Esophagus muscularis mucosa (tissue), 3 donors: ENCODE measurements around the gene NEMP2.

Experiments used
- POLR2A ChIP-seq: fragments of 450-650 bp; IDR thresholded peaks from one replicate; pipeline ENCODE4 v1.6.1; 2017; ENCODE audit warnings: antibody characterized with exemption, moderate library complexity, mild to moderate bottlenecking, low read depth
- TF ChIP-seq, protein P1 (sequence below), 3 experiments: fragments of 200-600 bp in 2 of 3; fragments of 450-650 bp in 1 of 3; sonication (generic) in 2 of 3; IDR thresholded peaks; one replicate each; pipeline ENCODE4 v1.5.1; 2017 to 2019; ENCODE audit warnings: antibody characterized with exemption in 3 of 3, mild to moderate bottlenecking in 2 of 3, moderate library complexity in 1 of 3

DNA sequence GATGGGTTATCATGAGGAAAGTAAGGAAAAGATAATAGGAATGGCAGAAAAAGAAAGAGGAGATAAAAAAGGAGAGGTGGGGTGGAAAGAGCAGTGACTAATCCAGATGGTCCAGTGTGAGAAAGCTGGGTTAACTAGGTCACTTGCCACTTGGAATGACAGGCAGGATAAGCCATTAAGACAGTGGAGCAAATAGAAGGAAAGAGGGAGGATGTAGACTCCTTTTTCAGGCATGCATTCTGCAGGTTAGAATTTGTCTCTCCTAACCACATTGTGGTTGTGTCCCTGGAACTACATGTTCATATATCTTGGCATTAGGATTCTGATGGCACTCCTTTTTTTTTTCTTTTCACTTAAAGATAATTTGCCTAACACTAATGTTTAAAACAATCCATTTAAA lies 13.4 kb upstream of the NEMP2 start:
- TF ChIP-seq, protein P1, sequence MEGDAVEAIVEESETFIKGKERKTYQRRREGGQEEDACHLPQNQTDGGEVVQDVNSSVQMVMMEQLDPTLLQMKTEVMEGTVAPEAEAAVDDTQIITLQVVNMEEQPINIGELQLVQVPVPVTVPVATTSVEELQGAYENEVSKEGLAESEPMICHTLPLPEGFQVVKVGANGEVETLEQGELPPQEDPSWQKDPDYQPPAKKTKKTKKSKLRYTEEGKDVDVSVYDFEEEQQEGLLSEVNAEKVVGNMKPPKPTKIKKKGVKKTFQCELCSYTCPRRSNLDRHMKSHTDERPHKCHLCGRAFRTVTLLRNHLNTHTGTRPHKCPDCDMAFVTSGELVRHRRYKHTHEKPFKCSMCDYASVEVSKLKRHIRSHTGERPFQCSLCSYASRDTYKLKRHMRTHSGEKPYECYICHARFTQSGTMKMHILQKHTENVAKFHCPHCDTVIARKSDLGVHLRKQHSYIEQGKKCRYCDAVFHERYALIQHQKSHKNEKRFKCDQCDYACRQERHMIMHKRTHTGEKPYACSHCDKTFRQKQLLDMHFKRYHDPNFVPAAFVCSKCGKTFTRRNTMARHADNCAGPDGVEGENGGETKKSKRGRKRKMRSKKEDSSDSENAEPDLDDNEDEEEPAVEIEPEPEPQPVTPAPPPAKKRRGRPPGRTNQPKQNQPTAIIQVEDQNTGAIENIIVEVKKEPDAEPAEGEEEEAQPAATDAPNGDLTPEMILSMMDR (IDR thresholded peaks at IDR 0.05): no peak
- TF ChIP-seq POLR2A: no peak
